GM12892 (cell line): Measurements from ENCODE around the gene GALNT2.

Experiments used
- POLR2A ChIP-seq: IDR thresholded peaks from 2 replicates; pipeline ENCODE4 v1.6.1; 2011; ENCODE audit warnings: low read depth, low read length, control low read depth
- POLR2AphosphoS5 ChIP-seq: IDR thresholded peaks from 2 replicates; pipeline ENCODE4 v1.6.1; 2011; ENCODE audit warnings: low read depth, low read length, control low read depth
- TAF1 ChIP-seq: IDR thresholded peaks from 2 replicates; pipeline ENCODE4 v1.6.1; 2011; ENCODE audit warnings: low read depth, mild to moderate bottlenecking, control low read depth, low read length, borderline replicate concordance

DNA sequence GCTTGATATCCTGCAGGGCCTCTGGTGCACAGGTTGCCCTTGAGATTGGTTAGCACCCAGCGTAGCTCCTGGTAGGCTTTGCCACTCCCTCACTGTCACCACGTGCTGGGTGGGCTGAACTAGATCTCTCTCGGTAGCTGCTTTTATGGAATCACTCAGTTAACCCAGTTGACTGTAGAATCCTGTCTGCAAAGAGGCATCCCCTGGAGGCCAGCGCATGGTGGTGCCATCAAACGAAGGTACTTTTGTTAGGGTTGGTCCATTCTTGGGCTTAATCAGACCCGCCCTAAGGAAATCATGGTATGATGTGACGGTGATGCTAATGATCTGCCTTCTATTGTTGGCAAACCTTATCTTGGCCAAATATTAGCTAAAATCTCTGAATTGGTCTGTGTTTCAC is 153.4 kb downstream of the GALNT2 start:
- TF ChIP-seq POLR2A (no peak), TAF1 (no peak), POLR2AphosphoS5 (no peak)
